ENCODE data around the gene CDH8.

CDH8 gene

DNA sequence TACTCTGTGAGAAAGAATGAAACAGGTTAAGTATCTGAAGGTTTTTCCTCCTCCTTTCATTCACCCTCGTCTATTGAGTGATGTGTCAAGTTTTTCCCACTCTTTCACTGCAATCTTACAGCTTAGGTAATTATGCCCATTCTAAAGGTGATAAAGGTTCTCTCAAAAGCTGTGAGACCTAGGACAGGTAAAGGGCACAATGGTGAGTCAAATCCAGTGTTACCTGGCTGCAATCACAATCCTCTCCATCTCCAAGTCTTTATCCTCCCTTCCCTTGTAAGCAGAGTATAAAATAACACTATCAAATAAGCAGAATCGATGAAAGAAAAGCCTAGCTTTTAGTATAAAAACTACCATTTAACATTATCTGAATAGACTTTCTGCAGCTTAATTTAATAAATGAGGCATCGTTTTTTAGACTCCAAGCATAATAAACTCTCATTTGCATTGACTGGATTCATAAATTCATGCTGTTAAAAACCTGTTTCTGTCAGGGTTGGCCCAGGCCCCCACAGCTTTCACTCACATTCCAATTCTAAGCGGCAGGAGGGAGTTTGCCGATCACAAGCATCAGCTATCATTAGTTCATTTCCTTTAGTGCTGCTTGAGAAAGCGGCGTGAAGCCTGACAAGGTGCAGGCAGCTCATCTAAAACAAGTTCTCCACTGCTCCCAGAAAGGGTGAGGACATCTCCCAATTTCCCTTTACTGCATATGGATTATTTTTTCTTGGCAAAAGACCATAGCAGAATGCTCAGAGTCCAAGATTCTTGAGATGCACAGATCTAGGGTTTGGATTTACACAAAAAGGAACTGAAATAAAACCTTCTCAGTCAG lies 67.8 kb downstream of the CDH8 start:
- Histone ChIP-seq H3K9me3 (ENCODE audit: severe bottlenecking) (no peaks in the 10 kb centered on the region), H3K27ac (no peak overlapping the region)
- TF ChIP-seq, protein P1, sequence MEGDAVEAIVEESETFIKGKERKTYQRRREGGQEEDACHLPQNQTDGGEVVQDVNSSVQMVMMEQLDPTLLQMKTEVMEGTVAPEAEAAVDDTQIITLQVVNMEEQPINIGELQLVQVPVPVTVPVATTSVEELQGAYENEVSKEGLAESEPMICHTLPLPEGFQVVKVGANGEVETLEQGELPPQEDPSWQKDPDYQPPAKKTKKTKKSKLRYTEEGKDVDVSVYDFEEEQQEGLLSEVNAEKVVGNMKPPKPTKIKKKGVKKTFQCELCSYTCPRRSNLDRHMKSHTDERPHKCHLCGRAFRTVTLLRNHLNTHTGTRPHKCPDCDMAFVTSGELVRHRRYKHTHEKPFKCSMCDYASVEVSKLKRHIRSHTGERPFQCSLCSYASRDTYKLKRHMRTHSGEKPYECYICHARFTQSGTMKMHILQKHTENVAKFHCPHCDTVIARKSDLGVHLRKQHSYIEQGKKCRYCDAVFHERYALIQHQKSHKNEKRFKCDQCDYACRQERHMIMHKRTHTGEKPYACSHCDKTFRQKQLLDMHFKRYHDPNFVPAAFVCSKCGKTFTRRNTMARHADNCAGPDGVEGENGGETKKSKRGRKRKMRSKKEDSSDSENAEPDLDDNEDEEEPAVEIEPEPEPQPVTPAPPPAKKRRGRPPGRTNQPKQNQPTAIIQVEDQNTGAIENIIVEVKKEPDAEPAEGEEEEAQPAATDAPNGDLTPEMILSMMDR (IDR thresholded peaks at IDR 0.05; ENCODE audit: low read depth, low read length) = no peak

DNA sequence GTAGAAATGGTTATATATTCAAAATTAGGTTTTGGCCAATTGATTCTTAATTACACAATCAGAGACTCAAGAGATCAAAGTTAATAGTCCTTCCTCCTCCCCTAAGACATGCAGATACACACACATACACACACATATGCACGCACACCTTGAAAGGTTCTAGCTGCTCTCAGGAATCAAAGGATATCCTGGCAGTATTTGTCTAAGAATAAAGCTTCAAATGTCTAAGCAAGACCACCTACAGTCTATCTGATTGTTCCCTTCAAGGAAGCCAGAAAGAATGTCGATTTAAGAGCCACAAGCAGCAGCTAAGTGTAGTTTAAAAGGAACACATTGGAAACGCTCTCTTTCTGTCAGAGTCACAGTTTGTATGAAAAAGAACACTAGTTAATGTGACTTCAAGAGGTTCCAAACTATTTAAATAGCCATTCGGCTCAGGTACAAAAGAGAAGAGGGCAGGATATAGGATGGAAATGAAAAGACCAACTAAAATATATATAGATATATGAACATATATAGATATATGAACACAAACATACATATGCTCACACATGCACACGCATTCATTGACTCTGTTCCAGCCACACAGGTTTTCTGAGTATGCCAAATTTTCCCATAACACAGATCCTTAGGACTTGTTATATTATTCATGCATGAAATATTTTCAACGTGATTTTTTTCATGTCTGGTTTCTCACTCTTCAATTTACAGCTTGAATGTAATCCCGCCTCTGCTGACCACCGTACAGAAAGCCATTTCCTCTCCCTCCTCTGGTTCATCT lies 79.0 kb downstream of the CDH8 start:
- TF ChIP-seq, protein P1 (IDR thresholded peaks at IDR 0.05; ENCODE audit: low read depth, low read length) = no peak
- Histone ChIP-seq H3K27ac (no peak overlapping the region), H3K27me3 (ENCODE audit: insufficient read depth, low read depth, severe bottlenecking) (peaks cover 30% of the 10 kb centered on the region), H3K36me3 (no peaks in the 10 kb centered on the region), H3K4me3 (ENCODE audit: low read depth, low read length) (no peak overlapping the region), H3K9me3 (ENCODE audit: severe bottlenecking) (no peaks in the 10 kb centered on the region)
- no peak for DNase-seq

More for the DNA sequence above, 67.8 kb downstream of the CDH8 start:
- DNase-seq = no peak
- no peaks in the 10 kb centered on the region for H3K36me3 ChIP-seq
- no peak overlapping the region for H3K4me3 ChIP-seq (ENCODE audit: low read depth, low read length)
- H3K27me3 ChIP-seq (ENCODE audit: insufficient read depth, low read depth, severe bottlenecking) = peaks cover 37% of the 10 kb centered on the region

DNA sequence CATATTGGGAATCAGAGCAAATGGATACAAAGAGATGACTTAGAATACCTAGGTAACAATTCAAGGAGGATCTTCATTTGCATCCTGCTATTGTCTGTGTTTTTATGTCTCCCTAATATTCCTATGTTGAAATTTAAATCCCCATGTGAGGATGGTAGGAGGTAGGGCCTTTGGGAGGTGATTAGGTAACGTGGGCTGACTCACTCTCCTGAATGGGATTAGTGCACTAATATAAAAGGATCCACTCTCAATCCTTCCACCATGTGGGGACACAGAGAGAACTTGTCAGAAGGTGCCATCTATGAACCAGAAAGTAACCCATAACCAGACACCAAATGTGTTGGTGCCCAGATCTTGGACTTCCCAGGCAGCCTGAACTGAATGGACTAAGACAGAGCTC lies 83.4 kb downstream of the CDH8 start:
- no peak for DNase-seq
- TF ChIP-seq, protein P1 (IDR thresholded peaks at IDR 0.05; ENCODE audit: low read depth, low read length) = no peak
- no peak overlapping the region for H3K27ac ChIP-seq
- H3K36me3 ChIP-seq = no peaks in the 10 kb centered on the region
- peaks cover 40% of the 10 kb centered on the region for H3K27me3 ChIP-seq (ENCODE audit: insufficient read depth, low read depth, severe bottlenecking)
- H3K9me3 ChIP-seq (ENCODE audit: severe bottlenecking) = no peaks in the 10 kb centered on the region
- no peak overlapping the region for H3K4me3 ChIP-seq (ENCODE audit: low read depth, low read length)

DNA sequence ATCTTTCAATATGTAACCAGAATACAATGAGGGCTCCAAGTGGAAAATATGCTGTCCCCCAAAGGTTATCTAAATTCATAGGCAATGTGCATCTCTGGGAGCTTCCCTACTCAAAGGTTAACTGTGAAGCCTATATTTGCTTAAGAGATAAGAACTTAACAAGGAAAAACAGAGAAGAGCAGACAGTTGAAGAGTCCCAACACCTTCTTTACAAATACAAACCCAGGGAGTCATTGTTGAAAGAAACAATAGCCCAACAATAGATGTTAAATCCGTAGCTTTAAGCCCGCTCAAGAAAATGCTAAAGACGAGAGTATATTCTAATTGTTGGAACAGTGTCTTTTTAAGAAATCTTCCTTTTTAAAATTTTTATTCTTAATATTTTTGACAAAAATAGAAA lies 87.8 kb downstream of the CDH8 start:
- TF ChIP-seq, protein P1 (IDR thresholded peaks at IDR 0.05; ENCODE audit: low read depth, low read length) = no peak
- Histone ChIP-seq H3K4me3 (ENCODE audit: low read depth, low read length) (no peak overlapping the region), H3K27ac (no peak overlapping the region), H3K9me3 (ENCODE audit: severe bottlenecking) (no peaks in the 10 kb centered on the region), H3K27me3 (ENCODE audit: insufficient read depth, low read depth, severe bottlenecking) (peaks cover 27% of the 10 kb centered on the region), H3K36me3 (no peaks in the 10 kb centered on the region)
- DNase-seq = no peak

DNA sequence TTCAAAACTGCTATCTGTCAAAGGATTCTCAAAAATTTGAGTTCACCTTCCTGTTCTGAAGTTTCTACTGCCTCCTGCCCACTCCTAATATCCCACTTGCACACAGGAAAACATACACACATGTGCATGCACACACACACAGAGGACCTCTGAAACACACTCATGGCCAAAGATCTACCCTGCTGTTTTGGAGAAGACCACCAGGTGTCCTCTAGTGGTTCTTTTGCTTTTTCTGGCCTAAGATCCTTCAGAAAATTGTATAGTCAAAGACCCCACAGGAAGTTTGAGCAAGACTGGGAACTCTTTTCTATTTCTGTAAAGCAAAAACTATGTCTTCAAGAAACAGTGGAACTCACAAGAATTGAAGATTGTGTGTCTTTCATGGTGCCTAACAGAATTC lies 90.2 kb downstream of the CDH8 start:
- H3K4me3 ChIP-seq (ENCODE audit: low read depth, low read length) = no peak overlapping the region
- no peak overlapping the region for H3K27ac ChIP-seq
- H3K9me3 ChIP-seq (ENCODE audit: severe bottlenecking) = no peaks in the 10 kb centered on the region
- TF ChIP-seq, protein P1 (IDR thresholded peaks at IDR 0.05; ENCODE audit: low read depth, low read length) = no peak
- no peak for DNase-seq
- no peaks in the 10 kb centered on the region for H3K36me3 ChIP-seq
- peaks cover 37% of the 10 kb centered on the region for H3K27me3 ChIP-seq (ENCODE audit: insufficient read depth, low read depth, severe bottlenecking)
